Neural cell (in vitro differentiated cells): ENCODE results near the gene NFASC. TPM values are rescaled to one million over a fixed set of nuclear protein-coding genes. Genes with fewer than 3 reads are reported as not detected.

Experiments used
- H2AFZ ChIP-seq: fragments of 200-600, 300-800 bp; sonication (generic), shearing (Covaris generic); 2 replicates; pipeline ENCODE4 v1.6.0; 2014; ENCODE audit warnings: low read depth, mild to moderate bottlenecking, antibody characterized with exemption, low read length, moderate library complexity
- H3F3A ChIP-seq: fragments of 200-600 bp; shearing (Covaris generic); 2 replicates; pipeline ENCODE4 v1.6.1; 2016; ENCODE audit warnings: mild to moderate bottlenecking, moderate library complexity, mixed read lengths, antibody characterized with exemption, low read length; ENCODE audit not compliant: insufficient read depth, poor library complexity, severe bottlenecking
- H3K27ac ChIP-seq: fragments of 200-600, 300-800 bp; sonication (generic), shearing (Covaris generic); 2 replicates; pipeline ENCODE4 v1.5.1; 2014; ENCODE audit warnings: mild to moderate bottlenecking, low read length, moderate library complexity
- H3K27me3 ChIP-seq: fragments of 300-800, 200-600 bp; sonication (generic), shearing (Covaris generic); 2 replicates; pipeline ENCODE4 v1.6.0; 2014; ENCODE audit warnings: mild to moderate bottlenecking, low read depth, low read length, moderate library complexity; ENCODE audit not compliant: insufficient read depth
- H3K36me3 ChIP-seq: fragments of 300-800, 200-600 bp; sonication (generic), shearing (Covaris generic); 2 replicates; pipeline ENCODE4 v1.5.1; 2014; ENCODE audit warnings: mild to moderate bottlenecking, antibody characterized with exemption, low read length, moderate library complexity; ENCODE audit not compliant: insufficient read depth
- H3K4me2 ChIP-seq: fragments of 300-800, 200-600 bp; sonication (generic), shearing (Covaris generic); 2 replicates; pipeline ENCODE4 v1.6.0; 2014; ENCODE audit warnings: mild to moderate bottlenecking, low read length
- H3K4me3 ChIP-seq: fragments of 300-800, 200-600 bp; sonication (generic), shearing (Covaris generic); 2 replicates; pipeline ENCODE4 v1.5.1; 2014; ENCODE audit warnings: mild to moderate bottlenecking, low read length, moderate library complexity
- H3K79me2 ChIP-seq: fragments of 200-600 bp; shearing (Covaris generic); replicated peaks from 2 replicates; pipeline ENCODE4 v1.6.0; 2014; ENCODE audit warnings: mild to moderate bottlenecking, low read length, moderate library complexity; ENCODE audit not compliant: insufficient read depth
- H3K9ac ChIP-seq: fragments of 300-800, 200-600 bp; sonication (generic), shearing (Covaris generic); 2 replicates; pipeline ENCODE4 v1.6.1; 2016; ENCODE audit warnings: mild to moderate bottlenecking, low read length, mixed read lengths
- H3K9me2 ChIP-seq: fragments of 200-600 bp; shearing (Covaris generic); 2 replicates; pipeline ENCODE4 v1.6.1; 2016; ENCODE audit warnings: mild to moderate bottlenecking, low read length, mixed read lengths; ENCODE audit not compliant: insufficient read depth
- H3K9me3 ChIP-seq: fragments of 200-600, 300-800 bp; sonication (generic), shearing (Covaris generic); 2 replicates; pipeline ENCODE4 v1.6.1; 2016; ENCODE audit warnings: mild to moderate bottlenecking, mixed run types, low read length, moderate library complexity, mixed read lengths
- H4K20me1 ChIP-seq: fragments of 200-600 bp; shearing (Covaris generic); 2 replicates; pipeline ENCODE4 v1.6.1; 2016; ENCODE audit warnings: mild to moderate bottlenecking, mixed run types; ENCODE audit not compliant: insufficient read depth
- CTCF ChIP-seq: fragments of 450-650 bp; IDR thresholded peaks from 2 replicates; pipeline ENCODE4 v1.5.1; 2014; ENCODE audit warnings: antibody characterized with exemption, mild to moderate bottlenecking, moderate library complexity; ENCODE audit not compliant: poor library complexity, severe bottlenecking
- EP300 ChIP-seq: fragments of 450-650 bp; conservative IDR thresholded peaks from 2 replicates; pipeline ENCODE4 v1.6.1; 2014; ENCODE audit warnings: antibody characterized with exemption, mild to moderate bottlenecking, moderate library complexity; ENCODE audit not compliant: poor library complexity, severe bottlenecking
- EZH2 ChIP-seq: fragments of 200-600, 300-800 bp; shearing (Covaris generic), sonication (generic); IDR thresholded peaks from 2 replicates; pipeline ENCODE4 v1.6.1; 2014; ENCODE audit warnings: antibody characterized with exemption, low read length, borderline replicate concordance, mild to moderate bottlenecking; ENCODE audit not compliant: insufficient read depth, poor library complexity, severe bottlenecking
- MXI1 ChIP-seq: fragments of 450-650 bp; conservative IDR thresholded peaks from 2 replicates; pipeline ENCODE4 v1.6.1; 2014; ENCODE audit warnings: antibody characterized with exemption, mild to moderate bottlenecking; ENCODE audit not compliant: poor library complexity, severe bottlenecking
- POLR2AphosphoS5 ChIP-seq: IDR thresholded peaks from 2 replicates; pipeline ENCODE4 v1.6.1; 2012
- RAD21 ChIP-seq: fragments of 450-650 bp; conservative IDR thresholded peaks from 2 replicates; pipeline ENCODE4 v1.6.1; 2014; ENCODE audit warnings: antibody characterized with exemption, mild to moderate bottlenecking, moderate library complexity
- REST ChIP-seq: IDR thresholded peaks from 2 replicates; pipeline ENCODE4 v1.6.1; 2012; ENCODE audit warnings: borderline replicate concordance
- SMC3 ChIP-seq: fragments of 450-650 bp; conservative IDR thresholded peaks from 2 replicates; pipeline ENCODE4 v1.6.1; 2014; ENCODE audit warnings: antibody characterized with exemption, mild to moderate bottlenecking, moderate library complexity; ENCODE audit not compliant: poor library complexity
- TAF1 ChIP-seq: IDR thresholded peaks from 2 replicates; pipeline ENCODE4 v1.6.1; 2012; ENCODE audit warnings: low read depth
- polyA plus RNA-seq: library from polyadenylated mRNA; depleted of rRNA; stranded (reverse); fragments of >200 nt; gene quantifications from 2 replicates; pipeline ENCODE4 v1.2.3, GENCODE V29; 2014

The NFASC gene
- polyA plus RNA-seq, 1 donor from 2014 or later: 23.9 TPM

DNA sequence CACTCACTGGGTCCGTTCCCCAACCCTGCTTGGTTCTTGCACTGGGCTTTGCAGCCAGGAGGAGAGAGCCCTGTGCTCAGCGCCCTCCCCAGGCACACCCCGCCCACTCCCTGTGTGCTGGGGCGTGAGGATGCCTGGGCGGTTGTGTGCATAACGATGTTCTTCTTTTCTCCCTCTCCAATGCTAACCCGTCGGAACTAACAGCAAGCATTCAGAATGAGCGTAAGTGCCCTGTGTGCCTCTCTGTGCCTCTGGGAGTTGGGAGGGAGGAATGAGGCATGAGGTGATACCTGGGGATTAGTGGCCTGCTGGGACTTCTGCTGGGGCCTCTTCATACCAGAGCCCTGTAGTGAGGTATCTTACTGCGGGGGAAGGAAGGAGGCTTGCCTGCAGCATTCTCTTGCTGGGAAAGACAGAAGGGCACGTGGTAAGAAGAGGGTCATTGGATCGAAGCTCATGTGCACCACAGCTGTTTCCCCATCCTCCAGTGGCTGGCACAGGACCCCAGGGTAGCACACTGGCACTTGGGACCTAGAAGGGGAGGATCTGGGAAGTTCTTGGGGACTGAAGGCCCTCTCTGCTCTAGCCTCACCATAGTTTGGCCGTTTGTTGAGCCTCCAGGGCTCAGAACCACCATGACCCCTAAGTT, 79.8 kb downstream of the NFASC start:
- Histone ChIP-seq H3K4me2 (no peak overlapping the region), H3K36me3 (peaks cover 13% of the 10 kb centered on the region), H3K9me3 (no peaks in the 10 kb centered on the region)

More for the DNA sequence above, 79.8 kb downstream of the NFASC start:
- no peak overlapping the region for H2AFZ ChIP-seq
- no peak overlapping the region for H3K4me3 ChIP-seq
- no peak overlapping the region for H3K9ac ChIP-seq
- no peaks in the 10 kb centered on the region for H3K79me2 ChIP-seq
- H3K27ac ChIP-seq: no peak overlapping the region
- H3K9me2 ChIP-seq: no peaks in the 10 kb centered on the region
- H4K20me1 ChIP-seq: no peaks in the 10 kb centered on the region
- no peak for TF ChIP-seq RAD21
- no peak for TF ChIP-seq POLR2AphosphoS5
- TF ChIP-seq EZH2: no peak
- no peak for TF ChIP-seq REST
- TF ChIP-seq CTCF: no peak
- no peak for TF ChIP-seq SMC3
- TF ChIP-seq TAF1: no peak
- TF ChIP-seq MXI1: no peak
- no peak for TF ChIP-seq EP300
- no peaks in the 10 kb centered on the region for H3K27me3 ChIP-seq
- no peaks in the 10 kb centered on the region for H3F3A ChIP-seq
